COLO668 (cell line): ENCODE results near the gene ZSCAN10.

Experiments
- DNase-seq: peaks from one replicate; lab custom pipeline; 2025; ENCODE audit not compliant: unreplicated experiment; lab: John Stamatoyannopoulos, UW

ZSCAN10 gene

GRCh38 chr16:3112058-3112880 is 13.2 kb upstream of the ZSCAN10 start, which contains the start of gene ZNF205:
ZNF205 (plus strand) TSS chr16:3112586; CDS start chr16:3113431, 845 bp downstream.
- peak; percentile 89 for DNase-seq

- DNase-seq: peak; percentile 96
Measured at GRCh38 chr16:3106205-3106928, 7.3 kb upstream of the ZSCAN10 start.

- DNase-seq: no peak
Measured at GRCh38 chr16:3101841-3102470, 2.9 kb upstream of the ZSCAN10 start.

- DNase-seq: peak; percentile 17
Measured at GRCh38 chr16:3101018-3101840, 2.1 kb upstream of the ZSCAN10 start.

- DNase-seq: peak; percentile 94
Measured at GRCh38 chr16:3099732-3100499, 822 bp upstream of the ZSCAN10 start.

- no peak for DNase-seq
Measured at GRCh38 chr16:3099395-3099731, 269 bp upstream of the ZSCAN10 start.

- DNase-seq: no peak
Measured at GRCh38 chr16:3097266-3097665, 1.8 kb downstream of the ZSCAN10 start.

- DNase-seq: no peak
Measured at GRCh38 chr16:3096362-3096761, 2.7 kb downstream of the ZSCAN10 start.

GRCh38 chr16:3095869-3096268 is 3.2 kb downstream of the ZSCAN10 start:
- DNase-seq: no peak

GRCh38 chr16:3094289-3095027 is 4.6 kb downstream of the ZSCAN10 start:
- DNase-seq: peak; percentile 41

GRCh38 chr16:3092501-3092941 is 6.6 kb downstream of the ZSCAN10 start:
- no peak for DNase-seq

- no peak for DNase-seq
Measured at GRCh38 chr16:3091551-3091950, 7.5 kb downstream of the ZSCAN10 start.

GRCh38 chr16:3089717-3090592 is 9.1 kb downstream of the ZSCAN10 start:
- DNase-seq: peak; percentile 94

GRCh38 chr16:3088925-3089716 is 10.0 kb downstream of the ZSCAN10 start:
- DNase-seq: no peak

- DNase-seq: no peak
Measured at GRCh38 chr16:3088450-3088849, 10.6 kb downstream of the ZSCAN10 start.

GRCh38 chr16:3087243-3088235 is 11.6 kb downstream of the ZSCAN10 start:
- no peak for DNase-seq
